IPS-18c (cell line): Measurements from ENCODE around the gene PTPRR.

Source experiments
- H3K4me3 ChIP-seq: 2 replicates; pipeline ENCODE4 v1.7.0; 2013; ENCODE audit warnings: low read depth, mild to moderate bottlenecking, low read length, moderate library complexity; ENCODE audit not compliant: insufficient read depth
- H3K9me3 ChIP-seq: one replicate; pipeline ENCODE4 v1.6.1; 2013; ENCODE audit warnings: mild to moderate bottlenecking, low read length, moderate library complexity; ENCODE audit not compliant: control insufficient read depth, insufficient read depth

Gene PTPRR

DNA sequence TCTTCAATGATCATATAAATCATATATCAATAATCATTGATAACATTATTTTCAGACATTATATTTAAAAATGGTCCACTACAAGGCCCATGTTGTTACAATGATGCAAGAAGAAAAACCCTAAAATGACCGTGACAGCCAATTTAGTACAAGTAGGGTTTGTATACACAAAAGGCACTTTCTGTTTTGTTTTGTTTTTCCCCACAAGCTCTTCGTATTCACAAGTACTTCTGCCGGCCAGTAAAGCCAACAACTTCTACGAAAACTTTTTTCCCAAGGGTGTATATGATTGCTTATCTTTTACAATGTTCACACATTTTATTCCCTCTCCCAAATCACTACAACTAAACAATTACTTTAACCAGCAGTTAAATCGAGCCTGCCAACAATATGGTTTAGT lies 292.9 kb downstream of the PTPRR start:
- H3K4me3 ChIP-seq = no peak overlapping the region
- no peaks in the 10 kb centered on the region for H3K9me3 ChIP-seq

DNA sequence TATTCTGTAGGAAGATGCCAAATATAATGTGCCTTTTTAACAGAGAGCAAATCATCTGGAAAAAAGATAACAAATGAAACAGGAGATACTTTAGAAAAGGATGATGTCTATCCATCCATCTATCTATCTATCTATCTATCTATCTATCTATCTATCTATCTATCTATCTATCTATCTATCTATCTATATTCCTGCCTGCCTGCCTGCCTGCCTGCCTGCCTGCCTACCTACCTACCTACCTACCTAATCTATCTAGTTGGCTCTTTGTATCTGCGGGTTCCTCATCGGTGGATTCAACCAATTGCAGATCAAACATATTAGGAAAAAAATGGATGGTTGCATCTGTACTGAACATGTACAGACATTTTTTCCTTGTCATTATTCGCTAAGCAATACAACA lies 294.4 kb downstream of the PTPRR start:
- Histone ChIP-seq H3K4me3 (no peak overlapping the region), H3K9me3 (no peaks in the 10 kb centered on the region)

- H3K4me3 ChIP-seq = no peak overlapping the region
- no peaks in the 10 kb centered on the region for H3K9me3 ChIP-seq
These were observed 300.9 kb downstream of the PTPRR start for GRCh38 chr12:70619471-70620152.

- no peak overlapping the region for H3K4me3 ChIP-seq
- H3K9me3 ChIP-seq = no peaks in the 10 kb centered on the region
These were observed 302.2 kb downstream of the PTPRR start for GRCh38 chr12:70618371-70618770.

GRCh38 chr12:70617450-70617849 lies 303.1 kb downstream of the PTPRR start:
- H3K4me3 ChIP-seq = no peak overlapping the region

DNA sequence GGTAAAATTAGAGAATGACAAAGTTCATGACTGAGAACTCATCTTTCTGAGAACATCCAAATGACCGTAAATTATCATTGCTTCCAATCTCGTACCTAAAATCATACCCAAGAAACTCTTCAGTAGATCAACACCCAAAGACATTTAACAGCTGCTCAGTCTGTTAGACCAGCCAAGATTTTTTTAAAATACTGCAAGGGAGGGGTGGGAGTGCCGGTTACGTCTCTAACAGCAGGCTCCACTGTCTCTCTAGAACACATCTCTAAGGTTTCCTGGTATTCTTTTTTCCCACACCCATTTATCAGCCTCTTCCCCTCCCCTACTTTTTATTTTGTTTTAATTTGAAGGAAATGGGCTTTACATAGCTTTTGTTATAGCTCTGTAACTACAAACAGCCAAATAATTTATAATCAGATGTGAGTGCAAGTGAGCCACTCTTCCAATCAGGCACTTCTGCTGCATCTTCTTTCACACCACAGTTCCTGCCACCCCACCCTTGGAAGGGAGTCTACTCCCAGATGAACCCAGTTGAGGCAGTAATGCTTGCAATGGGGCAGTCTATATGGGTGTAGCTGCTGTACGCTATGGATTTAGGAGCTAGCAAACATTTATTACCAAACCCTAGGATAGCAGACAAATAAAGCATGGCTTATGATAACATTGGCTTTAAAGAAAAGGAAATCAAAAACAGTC lies 305.2 kb downstream of the PTPRR start:
- Histone ChIP-seq H3K9me3 (no peaks in the 10 kb centered on the region), H3K4me3 (no peak overlapping the region)

More at GRCh38 chr12:70617450-70617849, 303.1 kb downstream of the PTPRR start:
- no peaks in the 10 kb centered on the region for H3K9me3 ChIP-seq

DNA sequence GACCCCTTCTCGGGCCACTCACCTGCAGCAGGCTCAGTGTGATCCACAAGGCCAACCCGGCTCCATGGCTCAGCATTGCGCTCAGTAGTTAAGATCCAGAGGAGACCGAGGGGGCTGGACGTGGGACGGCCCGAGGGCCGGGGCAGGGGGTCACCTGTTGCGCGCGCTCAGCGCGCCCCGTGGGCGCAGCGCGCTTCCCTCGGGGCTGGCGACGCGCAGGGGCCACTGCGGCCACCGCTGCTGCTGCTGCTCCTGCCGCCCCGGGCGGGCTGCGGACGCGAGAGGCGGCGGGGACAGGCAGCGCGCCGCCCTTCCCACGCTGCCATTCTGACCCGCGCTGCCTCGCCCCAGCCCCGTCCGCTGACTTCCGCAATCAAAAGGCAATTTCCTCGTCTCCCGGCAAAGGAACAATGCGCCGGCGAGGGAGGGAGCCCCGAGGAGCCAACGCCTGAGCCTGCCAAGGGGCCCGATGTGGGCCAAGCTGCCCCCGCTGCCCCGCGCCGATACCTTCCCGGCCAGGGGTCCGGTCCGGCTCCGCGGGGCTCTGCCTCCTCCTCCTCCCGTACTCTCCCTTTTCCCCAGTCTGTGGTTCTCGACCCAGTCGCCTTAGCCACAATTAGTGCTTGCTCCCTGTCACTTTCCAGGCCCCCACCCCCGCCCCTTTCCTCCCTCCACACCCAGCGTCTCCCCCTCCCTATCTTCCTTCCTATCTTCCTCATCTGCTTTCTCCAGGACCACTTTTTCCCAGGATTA lies 310.6 kb downstream of the PTPRR start:
- Histone ChIP-seq H3K4me3 (peak overlapping the region; percentile 60), H3K9me3 (no peaks in the 10 kb centered on the region)

- H3K9me3 ChIP-seq = no peaks in the 10 kb centered on the region
- peak overlapping the region; percentile 60 for H3K4me3 ChIP-seq
These were observed 311.3 kb downstream of the PTPRR start for GRCh38 chr12:70609203-70609602.

DNA sequence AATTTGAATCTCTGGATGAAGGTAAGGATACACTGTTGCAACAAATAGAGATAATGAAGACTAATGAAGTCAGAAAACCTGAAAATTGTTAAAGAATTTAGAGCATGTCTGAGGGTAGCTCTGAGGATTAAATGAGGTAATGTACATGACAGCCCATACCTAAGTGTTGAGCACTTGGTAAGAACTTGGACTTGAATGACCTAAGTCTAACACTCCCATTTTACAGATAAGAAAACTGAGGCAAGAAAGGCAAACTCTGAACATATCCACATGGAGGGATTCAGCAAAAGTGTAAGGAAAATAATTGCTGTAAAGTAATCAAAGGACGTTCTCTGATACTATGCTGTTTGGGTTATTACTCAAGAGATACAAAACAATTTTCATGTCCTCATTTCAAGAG lies 312.4 kb downstream of the PTPRR start:
- H3K4me3 ChIP-seq = no peak overlapping the region
- H3K9me3 ChIP-seq = no peaks in the 10 kb centered on the region

DNA sequence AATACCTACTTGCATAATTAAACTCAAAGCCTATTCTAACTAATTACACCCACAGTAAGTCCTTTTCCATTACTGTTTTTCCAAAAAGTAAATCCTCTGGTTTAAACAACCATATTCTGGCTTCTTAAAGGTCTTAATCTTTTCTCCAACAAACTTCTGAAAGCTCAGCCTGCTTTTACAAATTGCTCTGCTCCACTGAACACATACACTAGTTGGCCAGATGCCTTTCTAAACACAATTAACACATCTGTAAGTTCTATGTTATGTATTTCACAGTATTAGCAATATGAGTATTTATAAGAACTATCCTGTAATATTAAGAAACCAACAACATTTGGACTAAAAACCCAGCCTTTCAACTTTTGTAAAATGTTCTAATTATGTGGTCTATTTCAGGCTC lies 313.4 kb downstream of the PTPRR start:
- H3K9me3 ChIP-seq = no peaks in the 10 kb centered on the region
- no peak overlapping the region for H3K4me3 ChIP-seq

- Histone ChIP-seq H3K4me3 (no peak overlapping the region), H3K9me3 (no peaks in the 10 kb centered on the region)
These were observed 314.6 kb downstream of the PTPRR start for GRCh38 chr12:70605976-70606375.

GRCh38 chr12:70604662-70605061 lies 315.9 kb downstream of the PTPRR start:
- no peaks in the 10 kb centered on the region for H3K9me3 ChIP-seq
- H3K4me3 ChIP-seq = no peak overlapping the region

- no peak overlapping the region for H3K4me3 ChIP-seq
- no peaks in the 10 kb centered on the region for H3K9me3 ChIP-seq
These were observed 317.5 kb downstream of the PTPRR start for GRCh38 chr12:70603044-70603443.

- Histone ChIP-seq H3K4me3 (no peak overlapping the region), H3K9me3 (no peaks in the 10 kb centered on the region)
These were observed 321.9 kb downstream of the PTPRR start for GRCh38 chr12:70598467-70599193.

DNA sequence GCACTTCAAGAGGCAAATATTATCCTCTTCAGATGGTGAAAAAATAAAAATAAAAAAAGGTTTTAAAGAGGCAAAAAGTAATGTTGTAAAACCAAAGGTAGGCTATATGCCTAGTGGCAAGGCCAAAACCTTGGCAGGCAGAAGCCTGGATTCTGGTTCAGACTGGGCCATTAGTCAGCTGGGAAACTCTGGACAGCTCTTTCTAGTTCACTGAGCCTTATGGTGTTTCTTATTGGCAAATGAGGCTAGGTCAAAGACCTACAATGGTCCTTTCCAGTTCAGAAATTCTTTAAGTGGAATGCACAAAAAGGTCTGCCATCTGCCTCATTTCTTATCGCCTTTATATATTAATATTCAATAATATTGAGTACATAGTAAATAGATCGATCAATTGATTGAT lies 327.9 kb downstream of the PTPRR start:
- Histone ChIP-seq H3K4me3 (no peak overlapping the region), H3K9me3 (no peaks in the 10 kb centered on the region)

DNA sequence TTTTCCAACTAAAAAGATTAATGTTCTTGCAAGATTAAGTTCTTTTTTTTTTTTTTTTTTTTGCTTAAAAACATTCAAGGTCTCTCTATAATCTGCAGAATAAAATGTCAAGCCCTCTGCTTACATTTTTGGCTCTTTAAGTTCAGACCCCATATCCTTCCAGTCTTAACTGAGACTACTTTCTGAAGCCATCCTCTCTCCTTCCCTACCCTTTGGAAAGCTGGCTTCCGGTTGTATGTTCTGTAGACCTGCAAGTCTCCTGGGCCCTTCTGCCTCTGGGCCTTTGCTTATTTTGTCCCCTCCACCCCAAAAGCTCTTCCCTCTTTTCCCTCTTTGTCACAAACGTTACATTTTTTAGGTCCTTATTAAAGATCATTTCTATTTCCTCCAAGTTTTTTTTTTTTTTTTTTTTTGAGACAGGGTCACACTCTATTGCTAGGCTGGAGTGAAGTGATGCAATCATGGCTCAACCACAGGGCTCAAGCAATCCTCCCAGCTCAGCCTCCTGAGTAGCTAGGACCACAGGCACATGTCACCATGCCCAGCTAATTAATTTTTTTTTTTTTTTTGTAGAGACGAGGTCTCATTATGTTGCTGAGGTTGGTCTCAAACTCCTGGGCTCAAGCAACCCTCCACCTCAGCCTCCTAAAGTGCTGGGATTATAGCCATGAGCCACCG lies 329.9 kb downstream of the PTPRR start:
- Histone ChIP-seq H3K9me3 (no peaks in the 10 kb centered on the region), H3K4me3 (no peak overlapping the region)

- H3K4me3 ChIP-seq = no peak overlapping the region
- peaks cover under 1% of the 10 kb centered on the region for H3K9me3 ChIP-seq
These were observed 330.5 kb downstream of the PTPRR start for GRCh38 chr12:70590051-70590450.
